ENCODE measurements around the gene RPL39L. TPM values are rescaled to one million over a fixed set of nuclear protein-coding genes. Genes with fewer than 3 reads are reported as not detected.

The RPL39L gene
- total and polyA plus RNA-seq, 2 of the 13 experiments (the other 11 are each of a cell fraction or from before 2014, with no cell fraction given) = not detected

- no peak for TF ChIP-seq KIAA2018 (CRISPR knock-in tag; IDR thresholded peaks at IDR 0.05; ENCODE audit: borderline replicate concordance)
- no peak for TF ChIP-seq ZSCAN25 (CRISPR knock-in tag; IDR thresholded peaks at IDR 0.05)
- TF ChIP-seq DMTF1 (CRISPR knock-in tag; IDR thresholded peaks at IDR 0.05) = no peak
- no peak for TF ChIP-seq FOXO4 (CRISPR knock-in tag; conservative IDR thresholded peaks at IDR 0.05)
- TF ChIP-seq ZNF33B (CRISPR knock-in tag; IDR thresholded peaks at IDR 0.05) = no peak
- no peak for TF ChIP-seq TFDP2 (CRISPR knock-in tag; IDR thresholded peaks at IDR 0.05)
- TF ChIP-seq TSC22D2 (CRISPR knock-in tag; IDR thresholded peaks at IDR 0.05; ENCODE audit: borderline replicate concordance) = no peak
- peak; percentile 31; the same call in 1 of the 2 replicates for TF ChIP-seq ZNF788 (CRISPR knock-in tag; IDR thresholded peaks at IDR 0.05; ENCODE audit: borderline replicate concordance)
- no peak for TF ChIP-seq ZNF724P (CRISPR knock-in tag; IDR thresholded peaks at IDR 0.05; ENCODE audit: borderline replicate concordance)
- TF ChIP-seq ZNF629 (CRISPR knock-in tag; conservative IDR thresholded peaks at IDR 0.05) = no peak
- no peak for TF ChIP-seq CENPX (CRISPR knock-in tag; IDR thresholded peaks at IDR 0.05)
- TF ChIP-seq ZNF292 (CRISPR knock-in tag; IDR thresholded peaks at IDR 0.05; ENCODE audit: borderline replicate concordance, low read depth) = 0 out of 2 replicates have a peak, but pooled peaks have one; percentile 20
- no peak for TF ChIP-seq MTERF4 (CRISPR knock-in tag; IDR thresholded peaks at IDR 0.05)
- TF ChIP-seq RXRA (CRISPR knock-in tag; IDR thresholded peaks at IDR 0.05) = peak; percentile 76; the same call in 1 of the 2 replicates
Observed at GRCh38 chr3:187080799-187081450, 58.4 kb downstream of the RPL39L start (continued).

All from HepG2 (cell line).